Lung (tissue), 12 donors: ENCODE results near the gene ZFAND3. TPM values are rescaled to one million over a fixed set of nuclear protein-coding genes. Genes with fewer than 3 reads are reported as not detected.

ENCODE experiments used
- ATAC-seq: fragments of 200-7000 bp; cut with Tn5 transposase; one replicate; pipeline ENCODE4 v1.9.1; 2020; ENCODE audit warnings: moderate number of reproducible peaks; ENCODE audit not compliant: insufficient read depth, low FRiP score
- DNase-seq, 3 donors: peaks; one replicate each; pipeline ENCODE4 v3.0.0-alpha.2; 2013 to 2017
- H3K27ac ChIP-seq, 2 donors: one replicate each; pipeline ENCODE4 v1.5.1; 2013; ENCODE audit warnings: mild to moderate bottlenecking in 2 of 2, moderate library complexity in 2 of 2, control low read depth in 1 of 2, inconsistent platforms in 1 of 2, low read depth in 1 of 2, low read length in 1 of 2
- H3K27me3 ChIP-seq, 3 donors: one replicate each; pipeline ENCODE4 v1.5.1; 2013; ENCODE audit warnings: low read length in 2 of 3; ENCODE audit not compliant: control insufficient read depth in 3 of 3, insufficient read depth in 3 of 3
- H3K36me3 ChIP-seq, 4 donors: one replicate each; pipeline ENCODE4 v1.5.1; 2013; ENCODE audit warnings: low read length in 4 of 4, mild to moderate bottlenecking in 1 of 4, moderate library complexity in 1 of 4; ENCODE audit not compliant: control insufficient read depth in 4 of 4, insufficient read depth in 4 of 4
- H3K4me1 ChIP-seq, 5 donors: one replicate each; pipeline ENCODE4 v1.5.1; 2013; ENCODE audit warnings: low read length in 5 of 5, mild to moderate bottlenecking in 2 of 5, moderate library complexity in 1 of 5; ENCODE audit not compliant: control insufficient read depth in 5 of 5, insufficient read depth in 5 of 5
- H3K4me3 ChIP-seq: one replicate; pipeline ENCODE4 v1.5.1; 2013; ENCODE audit warnings: mild to moderate bottlenecking, control low read depth, moderate library complexity
- H3K9ac ChIP-seq, 2 donors: one replicate each; pipeline ENCODE4 v1.5.1; 2013; ENCODE audit warnings: low read length in 2 of 2, control low read depth in 1 of 2; ENCODE audit not compliant: insufficient read depth in 1 of 2
- H3K9me3 ChIP-seq, 4 donors: one replicate each; pipeline ENCODE4 v1.5.1; 2013; ENCODE audit warnings: low read length in 3 of 4, mild to moderate bottlenecking in 1 of 4, moderate library complexity in 1 of 4; ENCODE audit not compliant: control insufficient read depth in 4 of 4, insufficient read depth in 3 of 4
- CTCF ChIP-seq: IDR thresholded peaks from 2 replicates; pipeline ENCODE4 v1.5.1; 2012; ENCODE audit warnings: mild to moderate bottlenecking; ENCODE audit errors: control extremely low read depth, extremely low read depth
- WGBS, 2 donors: extraction: QIAGEN DNeasy Blood & Tissue Kit; methylation state at CpG; one replicate each; pipeline ENCODE4 v1.1.7; 2013; 5-methylcytosine and 5-hydroxymethylcytosine counted together
- polyA plus RNA-seq, 2 donors: library from polyadenylated mRNA; stranded (reverse); fragments of 200-250 nt; gene quantifications; one replicate each; pipeline ENCODE4 v1.2.1, GENCODE V29; 2013
- total RNA-seq, 2 donors: library from RNA; depleted of rRNA in 1 of 2; stranded (reverse); fragments of >200 nt in 1 of 2; gene quantifications; one replicate each; pipeline ENCODE4 v1.2.1, GENCODE V29; 2014 to 2021
- donor health status: control.
- donor health status: control.
- donor health status: Bipolar disorder and iron deficiency.
- donor health status: healthy.
- donor health status: DM: yes; HTN: yes; CAD: no.

ZFAND3 gene
- total and polyA plus RNA-seq, 4 donors: 27.6 to 63.6 (median 51.3) TPM

- DNase-seq (no peak), ATAC-seq (no peak)
- peaks cover 0 to 2% (median 0%) of the 10 kb centered on the region in 4 donors for H3K36me3 ChIP-seq
- no peak overlapping the region for H3K4me3 ChIP-seq
- TF ChIP-seq CTCF: no peak
- 63 to 79% methylated on average over 3 of the region's 3 CpGs for WGBS, 2 donors
- H3K27me3 ChIP-seq: no peaks in the 10 kb centered on the region
- H3K9me3 ChIP-seq: no peaks in the 10 kb centered on the region
- H3K9ac ChIP-seq: no peak overlapping the region
- H3K4me1 ChIP-seq: peaks cover 0 to 27% (median 19%) of the 10 kb centered on the region in 5 donors
- no peak overlapping the region for H3K27ac ChIP-seq
Observed at GRCh38 chr6:37982317-37982716, 162.8 kb downstream of the ZFAND3 start.

- no peak for DNase-seq
- no peak overlapping the region for H3K9ac ChIP-seq
Observed at GRCh38 chr6:37983720-37984501, 164.4 kb downstream of the ZFAND3 start.

GRCh38 chr6:37984578-37984977 lies 165.1 kb downstream of the ZFAND3 start:
- peaks cover 0 to 41% (median 31%) of the 10 kb centered on the region in 5 donors for H3K4me1 ChIP-seq
- no peak for TF ChIP-seq CTCF
- 91 to 93% methylated on average over 2 of the region's 2 CpGs for WGBS, 2 donors

More at GRCh38 chr6:37983720-37984501, 164.4 kb downstream of the ZFAND3 start:
- Histone ChIP-seq H3K4me1 (peaks cover 0 to 39% (median 32%) of the 10 kb centered on the region in 5 donors), H3K9me3 (no peaks in the 10 kb centered on the region), H3K36me3 (no peaks in the 10 kb centered on the region), H3K4me3 (no peak overlapping the region), H3K27me3 (no peaks in the 10 kb centered on the region), H3K27ac (no peak overlapping the region)
- no peak for ATAC-seq
- no peak for TF ChIP-seq CTCF
- WGBS, 2 donors: 90 to 91% methylated on average over 3 of the region's 3 CpGs

GRCh38 chr6:37985355-37985754 lies 165.8 kb downstream of the ZFAND3 start:
- H3K27me3 ChIP-seq: no peaks in the 10 kb centered on the region
- TF ChIP-seq CTCF: no peak
- peaks cover 0 to 39% (median 23%) of the 10 kb centered on the region in 5 donors for H3K4me1 ChIP-seq
- H3K27ac ChIP-seq: no peak overlapping the region
- H3K9me3 ChIP-seq: no peaks in the 10 kb centered on the region
- no peak for ATAC-seq
- H3K4me3 ChIP-seq: no peak overlapping the region
- no peaks in the 10 kb centered on the region for H3K36me3 ChIP-seq
- no peak overlapping the region for H3K9ac ChIP-seq
- 84 to 90% methylated on average over 7 of the region's 7 CpGs for WGBS, 2 donors
- no peak for DNase-seq

More at GRCh38 chr6:37984578-37984977, 165.1 kb downstream of the ZFAND3 start:
- no peaks in the 10 kb centered on the region for H3K36me3 ChIP-seq
- DNase-seq: no peak
- H3K27me3 ChIP-seq: no peaks in the 10 kb centered on the region
- no peak overlapping the region for H3K9ac ChIP-seq
- H3K4me3 ChIP-seq: no peak overlapping the region
- ATAC-seq: no peak
- no peaks in the 10 kb centered on the region for H3K9me3 ChIP-seq
- no peak overlapping the region for H3K27ac ChIP-seq
